K562 (cell line): ENCODE measurements around the gene GCGR. TPM values are rescaled to one million over a fixed set of nuclear protein-coding genes. Genes with fewer than 3 reads are reported as not detected.

Experiments
- ATAC-seq: fragments of 200-7000 bp; cut with Tn5 transposase; 3 replicates; pipeline ENCODE4 v1.9.1; 2020; ENCODE audit warnings: moderate library complexity
- BruUV-seq: library from RNA; stranded (reverse); fragments of 400-500 nt; replicated peaks from 2 replicates; lab custom pipeline; 2021; lab: Mats Ljungman, UMichigan
- CTCF ChIA-PET: fragments of 300-600 bp; formaldehyde crosslinking; extraction: SDS; loops from one replicate; lab custom pipeline; 2021; ENCODE audit warnings: low intra/inter-chr PET ratio; lab: Yijun Ruan, JAX
- POLR2A ChIA-PET: fragments of 300-600, 350-650 bp; sonication (Branson Sonifier 250); formaldehyde crosslinking; extraction: SDS; loops from one replicate; lab custom pipeline; 2021; ENCODE audit warnings: antibody characterized with exemption, inconsistent platforms; lab: Yijun Ruan, JAX
- DNase-seq, 4 experiments: peaks; one replicate each; pipeline versions ENCODE4 v3.0.0 to v3.0.0-alpha.2; 2011 to 2018; ENCODE audit warnings: low spot score in 3 of 4, mixed read lengths in 3 of 4; ENCODE audit errors: extremely low read depth in 1 of 4
- FAIRE-seq: peaks from 2 replicates; lab custom pipeline; 2011; peaks lifted over from hg19 to GRCh38; lab: Jason Lieb, UNC
- H2AFZ ChIP-seq: 2 replicates; pipeline ENCODE4 v1.6.0; 2011; ENCODE audit warnings: low read depth, low read length, control low read depth, inconsistent platforms
- H3K27ac ChIP-seq: fragments of 200-600 bp; 3 replicates; pipeline ENCODE4 v1.8.0; 2011; ENCODE audit warnings: low read depth, mild to moderate bottlenecking, control low read depth, inconsistent platforms, low read length, moderate library complexity, mixed read lengths; ENCODE audit errors: extremely low read depth
- H3K27me3 ChIP-seq, 2 experiments: fragments of 300-600 bp in 1 of 2; 2 replicates in 1 of 2; 3 replicates in 1 of 2; pipeline versions ENCODE4 v1.6.0 to v1.8.0; 2011; ENCODE audit warnings: inconsistent platforms in 2 of 2, low read length in 2 of 2, mild to moderate bottlenecking in 1 of 2, mixed read lengths in 1 of 2, moderate library complexity in 1 of 2; ENCODE audit not compliant: control insufficient read depth in 2 of 2, insufficient read depth in 2 of 2
- H3K36me3 ChIP-seq: fragments of 300-600 bp; 3 replicates; pipeline ENCODE4 v1.8.0; 2011; ENCODE audit warnings: mild to moderate bottlenecking, low read length, inconsistent platforms; ENCODE audit not compliant: control insufficient read depth, insufficient read depth
- H3K4me1 ChIP-seq, 2 experiments: fragments of 200-600 bp in 1 of 2; replicated peaks in 1 of 2; 2 replicates in 1 of 2; 3 replicates in 1 of 2; pipeline versions ENCODE4 v1.5.1 to v1.8.0; 2011; ENCODE audit warnings: inconsistent platforms in 2 of 2, low read length in 2 of 2, mild to moderate bottlenecking in 1 of 2, mixed read lengths in 1 of 2, moderate library complexity in 1 of 2; ENCODE audit not compliant: control insufficient read depth in 2 of 2, insufficient read depth in 2 of 2
- H3K4me2 ChIP-seq: 2 replicates; pipeline ENCODE4 v1.6.1; 2011; ENCODE audit warnings: low read length, control low read depth, inconsistent platforms, mixed read lengths; ENCODE audit not compliant: insufficient read depth
- H3K4me3 ChIP-seq: fragments of 200-600 bp; sonication (generic), shearing (Covaris generic); 2 replicates; pipeline ENCODE4 v1.5.1; 2016; ENCODE audit warnings: control low read depth, inconsistent platforms
- H3K79me2 ChIP-seq: fragments of 200-600 bp; 3 replicates; pipeline ENCODE4 v1.8.0; 2011; ENCODE audit warnings: low read length, inconsistent platforms; ENCODE audit not compliant: control insufficient read depth, insufficient read depth
- H3K9ac ChIP-seq, 2 experiments: 2 replicates each; pipeline versions ENCODE4 v1.6.0 to v1.6.1; 2011; ENCODE audit warnings: low read depth in 2 of 2, low read length in 2 of 2, control low read depth in 1 of 2, inconsistent platforms in 1 of 2, mild to moderate bottlenecking in 1 of 2, mixed read lengths in 1 of 2; ENCODE audit not compliant: insufficient read depth in 1 of 2
- H3K9me1 ChIP-seq: one replicate; pipeline ENCODE4 v1.6.0; 2011; ENCODE audit warnings: inconsistent platforms, mild to moderate bottlenecking, low read length, moderate library complexity; ENCODE audit not compliant: control insufficient read depth, insufficient read depth
- H3K9me3 ChIP-seq: replicated peaks from 2 replicates; pipeline ENCODE4 v1.5.1; 2011; ENCODE audit warnings: low read depth, low read length, inconsistent platforms; ENCODE audit not compliant: control insufficient read depth, insufficient read depth
- H4K20me1 ChIP-seq: replicated peaks from 2 replicates; pipeline ENCODE4 v1.6.1; 2011; ENCODE audit warnings: low read length, inconsistent platforms, mixed read lengths; ENCODE audit not compliant: control insufficient read depth, insufficient read depth
- ARID1B ChIP-seq: fragments of 450-650 bp; IDR thresholded peaks from 2 replicates; pipeline ENCODE4 v1.6.1; 2016; ENCODE audit warnings: antibody characterized with exemption, mild to moderate bottlenecking, inconsistent platforms
- CHCHD3 ChIP-seq: fragments of 250-450 bp; sonication (Bioruptor Pico); IDR thresholded peaks from 2 replicates; pipeline ENCODE4 v2.1.2; 2022; ENCODE audit warnings: mild to moderate bottlenecking
- MED1 ChIP-seq: sonication (generic); formaldehyde crosslinking; IDR thresholded peaks from 2 replicates; pipeline ENCODE4 v1.8.1; 2023; ENCODE audit warnings: missing genetic modification reagents, borderline replicate concordance
- MIER1 ChIP-seq: fragments of 450-650 bp; IDR thresholded peaks from 2 replicates; pipeline ENCODE4 v1.6.1; 2016; ENCODE audit warnings: antibody characterized with exemption, mild to moderate bottlenecking, low read depth
- NR2F6 ChIP-seq: fragments of 450-650 bp; formaldehyde crosslinking; IDR thresholded peaks from 2 replicates; pipeline ENCODE4 v1.4.0; 2020; ENCODE audit warnings: mild to moderate bottlenecking
- POLR2A ChIP-seq: fragments of 450-650 bp; conservative IDR thresholded peaks from 2 replicates; pipeline ENCODE4 v1.6.1; 2016
- SOX6 ChIP-seq: fragments of 450-650 bp; IDR thresholded peaks from 2 replicates; pipeline ENCODE4 v1.6.1; 2014; ENCODE audit warnings: mild to moderate bottlenecking
- TBL1XR1 ChIP-seq, 2 experiments: IDR thresholded peaks; 2 replicates each; pipeline ENCODE4 v1.6.1; 2012; ENCODE audit warnings: improper control_type of control experiment in 2 of 2, low read length in 2 of 2, mild to moderate bottlenecking in 1 of 2
- THRA ChIP-seq: fragments of 450-650 bp; IDR thresholded peaks from 2 replicates; pipeline ENCODE4 v1.6.1; 2017; ENCODE audit warnings: mild to moderate bottlenecking, moderate library complexity
- TSC22D4 ChIP-seq: fragments of 450-650 bp; IDR thresholded peaks from 2 replicates; pipeline ENCODE4 v1.6.1; 2016; ENCODE audit warnings: missing genetic modification characterization, missing biosample characterization, control low read depth
- ZNF140 ChIP-seq: fragments of 250-450 bp; sonication (Bioruptor Pico); IDR thresholded peaks from 2 replicates; pipeline ENCODE4 v1.8.0; 2021; ENCODE audit warnings: moderate library complexity, mild to moderate bottlenecking, inconsistent platforms
- ZNF324 ChIP-seq: fragments of 250-450 bp; sonication (Bioruptor Pico); IDR thresholded peaks from 2 replicates; pipeline ENCODE4 v1.4.0; 2020; ENCODE audit warnings: mild to moderate bottlenecking
- ZNF778 ChIP-seq: fragments of 450-650 bp; formaldehyde crosslinking; IDR thresholded peaks from 2 replicates; pipeline ENCODE4 v1.4.0; 2020; ENCODE audit warnings: mild to moderate bottlenecking, moderate library complexity
- WGBS: fragments of 100-300 bp; shearing (Covaris generic); methylation state at CpG from one replicate; pipeline ENCODE4 v1.1.6; 2016; ENCODE audit warnings: low coverage, mixed read lengths; ENCODE audit not compliant: insufficient coverage; ENCODE audit errors: missing lambda C conversion rate; 5-methylcytosine and 5-hydroxymethylcytosine counted together
- in situ Hi-C: fragments of 300-500 bp; cut with MboI; formaldehyde crosslinking; loops from 4 replicates; pipeline ENCODE4 v1.15.0; 2018; ENCODE audit warnings: inconsistent platforms, mixed read lengths
- intact Hi-C: fragments of 100-400 bp; cut with micrococcal nuclease; formaldehyde crosslinking; loops from 2 replicates; pipeline ENCODE4 v1.14.2; 2022
- polyA plus RNA-seq, 8 experiments: library from polyadenylated mRNA; depleted of rRNA in 4 of 8; stranded (reverse) in 5 of 8; unstranded in 3 of 8; fragments of >200 nt; fragmentation: Nextera tagmentation in 2 of 8; fragmentation: Illumina TruSeq in 1 of 8; extraction: Ambion mirVana in 2 of 8; extraction: Trizol in 1 of 8; gene quantifications; 2 replicates each; pipeline versions ENCODE4 v1.2.1 to v1.2.3, GENCODE V29; 2011 to 2014; ENCODE audit warnings: inconsistent platforms in 1 of 8, missing spikeins in 1 of 8
- total RNA-seq, 7 experiments: library from RNA; depleted of rRNA in 6 of 7; stranded (reverse); fragments of >200 nt in 6 of 7; fragmentation: Illumina TruSeq in 2 of 7; extraction: Trizol in 2 of 7; gene quantifications; 2 replicates each; pipeline versions ENCODE4 v1.2.1 to v1.2.3, GENCODE V29; 2011 to 2021; ENCODE audit warnings: low replicate concordance in 1 of 7

Gene GCGR
- total and polyA plus RNA-seq, 9 of the 15 experiments (the other 6 are each of a cell fraction or from before 2014, with no cell fraction given) = not detected

- TF ChIP-seq MED1 (CRISPR knock-in tag) (no peak), ARID1B (no peak), TSC22D4 (tag) (no peak)
Measured at GRCh38 chr17:81838753-81839255, 34.9 kb downstream of the GCGR start (continued).

- Histone ChIP-seq H3K4me2 (no peak overlapping the region), H3K4me3 (no peak overlapping the region), H3K27ac (no peak overlapping the region), H3K9ac (peak overlapping the region in 1 of 2 experiments; percentile 89; a peak in 2 of 4 replicates), H3K4me1 (peaks cover 10 to 57% of the 10 kb centered on the region in 2 experiments; a peak in 4 of 5 replicates), H3K9me1 (no peaks in the 10 kb centered on the region), H3K36me3 (peaks cover 17% of the 10 kb centered on the region; the same call in 2 of the 3 replicates), H4K20me1 (peaks cover 13% of the 10 kb centered on the region), H3K9me3 (no peaks in the 10 kb centered on the region), H3K27me3 (no peaks in the 10 kb centered on the region), H3K79me2 (peaks cover 4% of the 10 kb centered on the region; the same call in 1 of the 3 replicates), H2AFZ (peak overlapping the region; percentile 73; the same call in 1 of the 2 replicates)
- WGBS = 66% methylated on average over 15 of the region's 15 CpGs
- ATAC-seq = no peak
- peak; percentile 48 for FAIRE-seq
- TF ChIP-seq TBL1XR1 (IDR thresholded peaks at IDR 0.05; ENCODE audit: low read length in 2 of 2) (no peak), ZNF324 (CRISPR knock-in tag) (no peak), CHCHD3 (CRISPR knock-in tag) (no peak), THRA (no peak), MIER1 (no peak), SOX6 (no peak), ZNF778 (CRISPR knock-in tag) (no peak), ZNF140 (no peak), NR2F6 (CRISPR knock-in tag) (no peak), POLR2A (no peak)
- no peak for DNase-seq
- BruUV-seq = no TSS peak
- CTCF ChIA-PET = no interaction called here
- POLR2A ChIA-PET = interaction anchor here (0.6 to 8.0 kb wide), 3 partner anchors 14 to 273 kb away, joined by 3 to 85 read pairs (median 3); no protein-coding TSS in a partner anchor
- in situ Hi-C loops = no loop called here
- intact Hi-C loops = no loop called here
Measured at GRCh38 chr17:81839301-81839700, 35.4 kb downstream of the GCGR start.
